Mammary epithelial cell (primary cell): Measurements from ENCODE around the gene NMNAT3.

ENCODE experiments used
- CTCF ChIP-seq, 2 donors: IDR thresholded peaks in 1 of 2; conservative IDR thresholded peaks in 1 of 2; 2 replicates each; pipeline ENCODE4 v1.5.1; 2011 to 2012; ENCODE audit warnings: inconsistent platforms in 2 of 2, low read length in 2 of 2, mild to moderate bottlenecking in 2 of 2, control low read depth in 1 of 2, low read depth in 1 of 2; ENCODE audit not compliant: insufficient read depth in 1 of 2; ENCODE audit errors: extremely low read depth in 1 of 2
- EZH2 ChIP-seq: IDR thresholded peaks from 2 replicates; pipeline ENCODE4 v1.6.1; 2012; ENCODE audit warnings: low read length, inconsistent platforms, borderline replicate concordance

- TF ChIP-seq CTCF (conservative IDR thresholded peaks at IDR 0.05 in 1 of 2, IDR thresholded peaks at IDR 0.05 in 1 of 2; ENCODE audit: extremely low read depth in 1 of 2, insufficient read depth in 1 of 2, low read depth in 1 of 2, low read length in 2 of 2): no peak
- TF ChIP-seq EZH2: no peak
Measured at GRCh38 chr3:139554628-139555027, 123.1 kb downstream of the NMNAT3 start.
